DOHH2 (cell line): Measurements from ENCODE around the gene TBC1D22A.

Source experiments
- H3F3A ChIP-seq: fragments of 200-600 bp; sonication (generic), shearing (Covaris generic); 2 replicates; pipeline ENCODE4 v1.6.0; 2016; ENCODE audit warnings: antibody characterized with exemption, mild to moderate bottlenecking; ENCODE audit not compliant: control insufficient read depth, insufficient read depth
- H3K27ac ChIP-seq: fragments of 200-600 bp; sonication (generic); 2 replicates; pipeline ENCODE4 v1.5.1; 2014; ENCODE audit warnings: low read depth, mild to moderate bottlenecking, low read length, moderate library complexity
- H3K27me3 ChIP-seq: fragments of 200-600 bp; sonication (generic); 2 replicates; pipeline ENCODE4 v1.6.1; 2014; ENCODE audit warnings: mild to moderate bottlenecking, low read length, mixed read lengths; ENCODE audit not compliant: control insufficient read depth
- H3K36me3 ChIP-seq: fragments of 200-600 bp; sonication (generic); 2 replicates; pipeline ENCODE4 v1.6.1; 2014; ENCODE audit warnings: mild to moderate bottlenecking, low read length, moderate library complexity, mixed read lengths; ENCODE audit not compliant: control insufficient read depth
- H3K4me1 ChIP-seq: fragments of 200-600 bp; sonication (generic); 2 replicates; pipeline ENCODE4 v1.6.1; 2014; ENCODE audit warnings: mild to moderate bottlenecking, low read length, mixed read lengths; ENCODE audit not compliant: control insufficient read depth
- H3K4me2 ChIP-seq: fragments of 200-600 bp; sonication (generic); 2 replicates; pipeline ENCODE4 v1.6.0; 2014; ENCODE audit warnings: mild to moderate bottlenecking, low read length, moderate library complexity
- H3K4me3 ChIP-seq: fragments of 200-600 bp; sonication (generic); 2 replicates; pipeline ENCODE4 v1.5.1; 2014; ENCODE audit warnings: mild to moderate bottlenecking, low read length, mixed read lengths
- H3K79me2 ChIP-seq: fragments of 200-600 bp; sonication (generic); 2 replicates; pipeline ENCODE4 v1.6.1; 2014; ENCODE audit warnings: mild to moderate bottlenecking, low read length, mixed read lengths; ENCODE audit not compliant: control insufficient read depth
- H3K9me2 ChIP-seq: fragments of 200-600 bp; sonication (generic); replicated peaks from 2 replicates; pipeline ENCODE4 v1.6.1; 2014; ENCODE audit warnings: mild to moderate bottlenecking, low read length, mixed read lengths; ENCODE audit not compliant: control insufficient read depth
- H3K9me3 ChIP-seq: fragments of 200-600 bp; sonication (generic); 2 replicates; pipeline ENCODE4 v1.6.1; 2014; ENCODE audit warnings: antibody characterized with exemption, low read length, mixed read lengths; ENCODE audit not compliant: control insufficient read depth, insufficient read depth
- H4K20me1 ChIP-seq: fragments of 200-600 bp; sonication (generic); 2 replicates; pipeline ENCODE4 v1.6.0; 2014; ENCODE audit warnings: low read depth, mild to moderate bottlenecking, antibody characterized with exemption, low read length, moderate library complexity; ENCODE audit not compliant: control insufficient read depth, insufficient read depth
- CTCF ChIP-seq: fragments of 200-600 bp; sonication (generic); IDR thresholded peaks from one replicate; pipeline ENCODE4 v1.5.1; 2014; ENCODE audit warnings: antibody characterized with exemption, mild to moderate bottlenecking, low read depth, low read length; ENCODE audit not compliant: poor library complexity, severe bottlenecking
- EZH2phosphoT487 ChIP-seq: fragments of 200-600 bp; sonication (generic); IDR thresholded peaks from 2 replicates; pipeline ENCODE4 v1.6.1; 2017; ENCODE audit warnings: borderline replicate concordance, mild to moderate bottlenecking, antibody characterized with exemption, low read length, moderate library complexity, mixed read lengths

Gene TBC1D22A

DNA sequence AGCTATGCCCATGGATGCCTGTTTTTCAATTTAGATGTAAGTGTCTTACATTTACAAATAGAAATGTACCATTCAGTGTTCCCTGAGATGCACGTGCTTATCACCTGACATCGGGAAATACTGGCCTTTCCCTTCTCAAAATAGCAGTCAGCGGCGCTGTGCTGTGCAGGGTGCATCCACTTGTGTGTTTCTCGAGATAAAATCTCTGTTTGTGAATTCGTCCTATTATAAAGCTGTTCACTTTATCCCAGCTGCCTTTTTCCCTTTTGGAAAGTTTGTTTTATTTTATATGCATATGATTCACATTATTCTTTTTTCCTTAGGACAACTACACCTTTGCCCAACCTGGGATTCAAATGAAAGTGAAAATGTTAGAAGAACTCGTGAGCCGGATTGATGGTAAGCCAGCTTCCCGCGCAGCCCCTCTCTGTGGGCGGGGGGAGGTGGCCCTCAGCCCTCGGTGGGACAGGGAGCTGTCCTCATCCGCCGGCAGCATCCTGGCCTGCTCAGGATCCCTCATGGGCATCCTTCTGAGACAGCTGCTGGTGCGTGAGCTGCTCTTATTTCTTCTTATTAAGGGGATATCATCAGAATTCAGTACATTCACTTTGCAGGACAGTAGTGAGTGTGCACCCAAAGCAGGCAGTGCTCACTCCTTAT, 235.0 kb downstream of the TBC1D22A start:
- no peak overlapping the region for H3K4me2 ChIP-seq

GRCh38 chr22:46998331-46998730, 235.9 kb downstream of the TBC1D22A start:
- H3K27ac ChIP-seq: no peak overlapping the region
- no peaks in the 10 kb centered on the region for H3K4me1 ChIP-seq
- no peak overlapping the region for H3K4me2 ChIP-seq
- no peaks in the 10 kb centered on the region for H3F3A ChIP-seq
- H3K9me2 ChIP-seq: no peaks in the 10 kb centered on the region
- H4K20me1 ChIP-seq: no peaks in the 10 kb centered on the region; the same call in 1 of the 2 replicates
- H3K9me3 ChIP-seq: no peaks in the 10 kb centered on the region
- peaks cover 68% of the 10 kb centered on the region for H3K36me3 ChIP-seq
- H3K4me3 ChIP-seq: no peak overlapping the region
- TF ChIP-seq EZH2phosphoT487: no peak
- no peaks in the 10 kb centered on the region for H3K27me3 ChIP-seq
- peaks cover 5% of the 10 kb centered on the region; the same call in 1 of the 2 replicates for H3K79me2 ChIP-seq

More for the DNA sequence above, 235.0 kb downstream of the TBC1D22A start:
- H3K27me3 ChIP-seq: no peaks in the 10 kb centered on the region
- peaks cover 63% of the 10 kb centered on the region for H3K36me3 ChIP-seq
- TF ChIP-seq EZH2phosphoT487 (no peak), CTCF (no peak)
- H3K4me3 ChIP-seq: no peak overlapping the region
- H3F3A ChIP-seq: no peaks in the 10 kb centered on the region
- H4K20me1 ChIP-seq: no peaks in the 10 kb centered on the region; the same call in 1 of the 2 replicates
- H3K9me3 ChIP-seq: no peaks in the 10 kb centered on the region
- H3K79me2 ChIP-seq: peaks cover 5% of the 10 kb centered on the region; the same call in 1 of the 2 replicates
- H3K9me2 ChIP-seq: no peaks in the 10 kb centered on the region
- H3K4me1 ChIP-seq: no peaks in the 10 kb centered on the region
- no peak overlapping the region for H3K27ac ChIP-seq

- H3F3A ChIP-seq: no peaks in the 10 kb centered on the region
- no peak overlapping the region for H3K27ac ChIP-seq
- no peak overlapping the region for H3K4me2 ChIP-seq
- no peaks in the 10 kb centered on the region for H3K27me3 ChIP-seq
- H3K79me2 ChIP-seq: peaks cover 14% of the 10 kb centered on the region; the same call in 1 of the 2 replicates
- TF ChIP-seq EZH2phosphoT487 (no peak), CTCF (no peak)
- H3K9me2 ChIP-seq: no peaks in the 10 kb centered on the region
- peaks cover 76% of the 10 kb centered on the region for H3K36me3 ChIP-seq
- H4K20me1 ChIP-seq: no peaks in the 10 kb centered on the region
- no peaks in the 10 kb centered on the region for H3K4me1 ChIP-seq
- no peak overlapping the region for H3K4me3 ChIP-seq
- no peaks in the 10 kb centered on the region for H3K9me3 ChIP-seq
Observed at GRCh38 chr22:47000256-47000655, 237.8 kb downstream of the TBC1D22A start.

DNA sequence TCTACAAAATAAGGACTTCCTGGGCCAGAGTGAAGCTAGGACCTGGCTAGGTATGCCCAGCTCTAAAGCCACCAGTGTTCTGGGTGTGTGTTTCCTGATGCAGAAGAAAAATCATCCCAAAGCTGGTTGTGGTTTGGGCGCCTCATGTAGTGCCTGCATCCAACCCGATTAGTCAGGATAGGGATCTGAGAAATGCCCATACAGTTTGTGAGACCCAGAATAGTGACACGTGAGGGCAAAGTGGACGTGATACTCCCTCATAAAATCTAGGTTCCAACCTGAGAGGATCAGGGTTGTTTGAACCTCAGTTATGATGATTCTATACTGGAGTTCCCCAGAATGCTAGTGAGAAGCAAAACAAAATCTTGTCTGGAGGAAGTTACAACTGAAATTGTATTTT, 238.4 kb downstream of the TBC1D22A start:
- Histone ChIP-seq H3K27ac (no peak overlapping the region), H4K20me1 (no peaks in the 10 kb centered on the region), H3K4me3 (no peak overlapping the region), H3K9me3 (no peaks in the 10 kb centered on the region), H3K79me2 (peaks cover 16% of the 10 kb centered on the region; the same call in 1 of the 2 replicates), H3K27me3 (no peaks in the 10 kb centered on the region), H3F3A (no peaks in the 10 kb centered on the region), H3K4me2 (no peak overlapping the region), H3K4me1 (no peaks in the 10 kb centered on the region), H3K9me2 (no peaks in the 10 kb centered on the region), H3K36me3 (peaks cover 79% of the 10 kb centered on the region)
- TF ChIP-seq CTCF (no peak), EZH2phosphoT487 (no peak)
